ES-I3 (cell line): ENCODE results near the gene TMEM258.

Experiments
- H3K36me3 ChIP-seq: 2 replicates; pipeline ENCODE4 v1.6.1; 2013; ENCODE audit warnings: mild to moderate bottlenecking, low read length, control low read depth, moderate library complexity; ENCODE audit not compliant: insufficient read depth
- H3K4me1 ChIP-seq: 2 replicates; pipeline ENCODE4 v1.6.1; 2013; ENCODE audit warnings: mild to moderate bottlenecking, control low read depth, low read length; ENCODE audit not compliant: insufficient read depth
- H3K9ac ChIP-seq: 2 replicates; pipeline ENCODE4 v1.6.1; 2013; ENCODE audit warnings: low read depth, mild to moderate bottlenecking, low read length, moderate library complexity
- H3K9me3 ChIP-seq: 2 replicates; pipeline ENCODE4 v1.6.1; 2013; ENCODE audit warnings: mild to moderate bottlenecking, low read length, moderate library complexity; ENCODE audit not compliant: control insufficient read depth, insufficient read depth

The TMEM258 gene

GRCh38 chr11:61745781-61746441 lies 46.5 kb downstream of the TMEM258 start:
- Histone ChIP-seq H3K4me1 (peaks cover 29% of the 10 kb centered on the region), H3K36me3 (no peaks in the 10 kb centered on the region), H3K9me3 (no peaks in the 10 kb centered on the region), H3K9ac (no peak overlapping the region)

GRCh38 chr11:61744609-61745156 lies 47.7 kb downstream of the TMEM258 start:
- Histone ChIP-seq H3K9me3 (no peaks in the 10 kb centered on the region), H3K9ac (no peak overlapping the region), H3K4me1 (peaks cover 21% of the 10 kb centered on the region), H3K36me3 (no peaks in the 10 kb centered on the region)

GRCh38 chr11:61744181-61744580 lies 48.2 kb downstream of the TMEM258 start:
- Histone ChIP-seq H3K9me3 (no peaks in the 10 kb centered on the region), H3K9ac (no peak overlapping the region), H3K4me1 (peaks cover 16% of the 10 kb centered on the region), H3K36me3 (no peaks in the 10 kb centered on the region)

- Histone ChIP-seq H3K36me3 (no peaks in the 10 kb centered on the region), H3K9me3 (no peaks in the 10 kb centered on the region), H3K9ac (no peak overlapping the region), H3K4me1 (peaks cover 10% of the 10 kb centered on the region)
These were observed 48.8 kb downstream of the TMEM258 start for GRCh38 chr11:61743486-61744095.

- H3K36me3 ChIP-seq, result no peaks in the 10 kb centered on the region
- peaks cover 2% of the 10 kb centered on the region; the same call in 1 of the 2 replicates for H3K4me1 ChIP-seq
- no peaks in the 10 kb centered on the region for H3K9me3 ChIP-seq
- no peak overlapping the region for H3K9ac ChIP-seq
These were observed 50.0 kb downstream of the TMEM258 start for GRCh38 chr11:61742391-61742790.

DNA sequence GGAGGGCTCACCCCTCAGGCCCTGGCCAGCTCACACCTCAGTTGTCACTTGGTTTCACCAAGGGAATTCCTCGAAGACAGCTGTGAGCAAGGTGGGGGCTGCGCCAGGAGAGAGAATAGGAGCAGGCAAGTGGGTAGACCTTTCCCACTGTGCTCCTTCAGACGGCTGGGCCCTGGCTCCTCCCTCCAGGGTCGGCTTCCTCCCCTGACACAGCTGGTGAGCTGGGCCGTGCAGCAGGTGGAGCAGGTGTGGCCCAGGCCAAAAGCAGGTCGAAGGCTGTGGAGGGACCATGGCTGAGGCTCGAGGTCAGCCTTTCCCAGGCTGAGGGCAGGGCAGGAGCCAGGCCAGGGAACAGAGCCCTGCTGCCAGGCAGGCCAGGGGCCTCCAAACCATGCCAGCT lies 52.4 kb downstream of the TMEM258 start:
- peaks cover 4% of the 10 kb centered on the region for H3K36me3 ChIP-seq
- H3K9ac ChIP-seq, result no peak overlapping the region
- no peaks in the 10 kb centered on the region for H3K9me3 ChIP-seq
- H3K4me1 ChIP-seq, result no peaks in the 10 kb centered on the region

- Histone ChIP-seq H3K4me1 (no peaks in the 10 kb centered on the region), H3K36me3 (peaks cover 4% of the 10 kb centered on the region), H3K9me3 (no peaks in the 10 kb centered on the region), H3K9ac (no peak overlapping the region)
These were observed 53.0 kb downstream of the TMEM258 start for GRCh38 chr11:61739413-61739812.
